ENCODE results near the gene C17orf58. TPM values are rescaled to one million over a fixed set of nuclear protein-coding genes. Genes with fewer than 3 reads are reported as not detected.
A peak's percentile ranks its signal among the peaks of the same experiment; 100 is the strongest.

Gene C17orf58
- total and polyA plus RNA-seq, 2 donors: 2.2 to 15.7 TPM

DNA sequence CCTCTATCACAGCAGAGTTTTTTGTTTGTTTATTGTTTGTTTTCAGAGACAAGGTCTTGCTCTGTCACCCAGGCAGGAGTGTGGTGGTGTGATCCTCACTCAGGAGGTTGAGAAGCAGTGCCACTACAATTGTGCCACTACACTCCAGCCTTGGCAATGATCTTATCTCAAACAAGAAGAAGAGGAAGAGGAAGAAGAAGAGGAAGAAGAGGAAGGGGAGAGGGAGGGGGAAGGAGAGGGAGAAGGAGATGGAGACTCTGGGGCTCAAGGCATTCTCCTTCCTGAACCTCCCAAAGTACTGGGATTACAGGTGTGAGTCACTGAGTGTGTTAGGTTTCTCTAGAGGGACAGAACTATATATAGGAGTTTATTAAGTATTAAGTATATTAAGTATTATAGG is 17.1 kb upstream of the C17orf58 start:
- DNase-seq (ENCODE audit: low read depth in 6 of 9, low spot score in 9 of 9): no peak
- Histone ChIP-seq H3K4me3 (ENCODE audit: low read length in 2 of 2) (no peak overlapping the region), H3K4me1 (ENCODE audit: control insufficient read depth in 2 of 2, insufficient read depth in 2 of 2, low read length in 2 of 2) (peaks cover 0 to 3% of the 10 kb centered on the region in 2 donors), H3K36me3 (ENCODE audit: control insufficient read depth in 2 of 2, insufficient read depth in 2 of 2, low read length in 1 of 2) (no peaks in the 10 kb centered on the region), H3K9me3 (ENCODE audit: control insufficient read depth in 2 of 2, insufficient read depth in 1 of 2, low read length in 1 of 2) (peaks cover 0 to 2% of the 10 kb centered on the region in 2 donors), H3K27me3 (ENCODE audit: control insufficient read depth in 2 of 2, insufficient read depth in 1 of 2, low read length in 1 of 2) (no peaks in the 10 kb centered on the region), H3K27ac (ENCODE audit: low read depth in 1 of 2, low read length in 1 of 2) (no peak overlapping the region)

DNA sequence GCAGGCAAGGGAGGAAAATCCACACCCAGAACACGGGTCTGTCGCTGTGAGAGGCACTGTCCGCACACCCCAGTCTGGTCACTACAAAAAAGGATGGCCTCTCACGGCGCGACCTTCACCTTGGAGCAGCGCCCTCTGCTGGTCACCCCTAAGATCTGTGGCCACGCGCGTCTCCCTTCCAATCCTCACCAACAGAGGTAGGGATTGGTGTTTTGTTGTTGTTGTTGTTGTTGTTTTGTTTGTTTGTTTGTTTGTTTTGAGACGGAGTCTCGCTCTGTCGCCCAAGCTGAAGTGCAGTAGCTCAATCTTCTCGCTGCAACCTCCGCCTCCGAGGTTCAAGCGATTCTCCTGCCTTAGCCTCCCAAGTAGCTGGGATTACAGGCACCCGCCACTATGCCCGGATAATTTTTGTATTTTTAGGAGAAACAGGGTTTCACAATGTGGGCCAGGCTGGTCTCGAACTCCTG is 15.0 kb upstream of the C17orf58 start:
- Histone ChIP-seq H3K4me1 (ENCODE audit: control insufficient read depth in 2 of 2, insufficient read depth in 2 of 2, low read length in 2 of 2) (peaks cover 0 to 3% of the 10 kb centered on the region in 2 donors), H3K36me3 (ENCODE audit: control insufficient read depth in 2 of 2, insufficient read depth in 2 of 2, low read length in 1 of 2) (no peaks in the 10 kb centered on the region), H3K27ac (ENCODE audit: low read depth in 1 of 2, low read length in 1 of 2) (no peak overlapping the region), H3K4me3 (ENCODE audit: low read length in 2 of 2) (no peak overlapping the region), H3K9me3 (ENCODE audit: control insufficient read depth in 2 of 2, insufficient read depth in 1 of 2, low read length in 1 of 2) (peaks cover 0 to 2% of the 10 kb centered on the region in 2 donors), H3K27me3 (ENCODE audit: control insufficient read depth in 2 of 2, insufficient read depth in 1 of 2, low read length in 1 of 2) (no peaks in the 10 kb centered on the region)
- peak in 2 of 9 donors; percentile 38 to 41 for DNase-seq (ENCODE audit: low read depth in 6 of 9, low spot score in 9 of 9)
- WGBS: 44% methylated on average over 20 of the region's 20 CpGs

DNA sequence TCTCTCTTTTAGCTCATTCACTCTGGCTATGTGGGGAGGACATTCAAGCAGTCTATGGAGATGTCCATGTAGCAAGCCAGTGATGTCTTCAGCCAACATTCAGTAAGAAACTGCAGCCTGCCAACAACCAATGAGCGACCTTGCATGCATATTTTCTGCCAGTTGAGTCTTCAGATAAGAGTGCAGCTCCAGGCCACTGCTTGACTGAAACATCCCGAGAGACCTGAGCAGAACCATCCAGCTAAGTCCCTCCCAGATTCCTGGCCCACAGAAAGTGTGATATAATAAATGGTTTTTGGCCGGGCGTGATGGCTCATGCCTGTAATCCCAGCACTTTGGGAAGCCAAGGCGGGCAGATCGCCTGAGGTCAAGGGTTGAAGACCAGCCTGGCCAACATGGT is 10.5 kb upstream of the C17orf58 start:
- no peak overlapping the region for H3K4me3 ChIP-seq (ENCODE audit: low read length in 2 of 2)
- WGBS: 93% methylated on average over 6 of the region's 6 CpGs
- H3K9me3 ChIP-seq (ENCODE audit: control insufficient read depth in 2 of 2, insufficient read depth in 1 of 2, low read length in 1 of 2): peaks cover 0 to 2% of the 10 kb centered on the region in 2 donors
- H3K27ac ChIP-seq (ENCODE audit: low read depth in 1 of 2, low read length in 1 of 2): no peak overlapping the region
- H3K27me3 ChIP-seq (ENCODE audit: control insufficient read depth in 2 of 2, insufficient read depth in 1 of 2, low read length in 1 of 2): no peaks in the 10 kb centered on the region
- no peaks in the 10 kb centered on the region for H3K36me3 ChIP-seq (ENCODE audit: control insufficient read depth in 2 of 2, insufficient read depth in 2 of 2, low read length in 1 of 2)
- H3K4me1 ChIP-seq (ENCODE audit: control insufficient read depth in 2 of 2, insufficient read depth in 2 of 2, low read length in 2 of 2): peaks cover 0 to 3% of the 10 kb centered on the region in 2 donors
- DNase-seq (ENCODE audit: low read depth in 6 of 9, low spot score in 9 of 9): no peak

DNA sequence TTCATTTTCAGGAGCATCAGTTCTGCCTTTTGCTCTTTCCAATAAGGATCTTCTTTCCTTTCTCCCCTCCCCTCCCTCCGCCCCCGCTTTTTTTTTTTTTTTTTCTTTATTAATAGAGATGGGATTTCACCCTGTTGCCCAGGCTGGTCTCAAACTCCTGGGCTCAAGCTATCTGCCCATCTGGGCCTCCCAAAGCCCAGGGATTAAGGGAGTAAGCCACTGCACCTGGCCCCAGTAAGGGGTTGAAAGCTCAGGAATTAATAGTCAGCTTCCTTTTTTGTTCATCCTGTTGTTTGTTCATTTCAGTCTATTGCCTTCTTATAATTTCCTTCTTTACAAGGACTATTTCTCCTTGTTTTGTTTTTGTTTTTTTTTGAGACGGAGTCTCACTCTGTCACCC is 7.9 kb upstream of the C17orf58 start:
- 91% methylated on average over 3 of the region's 3 CpGs for WGBS
- no peak overlapping the region for H3K4me3 ChIP-seq (ENCODE audit: low read length in 2 of 2)
- H3K36me3 ChIP-seq (ENCODE audit: control insufficient read depth in 2 of 2, insufficient read depth in 2 of 2, low read length in 1 of 2): no peaks in the 10 kb centered on the region
- DNase-seq (ENCODE audit: low read depth in 6 of 9, low spot score in 9 of 9): no peak
- H3K27ac ChIP-seq (ENCODE audit: low read depth in 1 of 2, low read length in 1 of 2): no peak overlapping the region
- H3K4me1 ChIP-seq (ENCODE audit: control insufficient read depth in 2 of 2, insufficient read depth in 2 of 2, low read length in 2 of 2): no peaks in the 10 kb centered on the region
- peaks cover 0 to 3% of the 10 kb centered on the region in 2 donors for H3K27me3 ChIP-seq (ENCODE audit: control insufficient read depth in 2 of 2, insufficient read depth in 1 of 2, low read length in 1 of 2)
- H3K9me3 ChIP-seq (ENCODE audit: control insufficient read depth in 2 of 2, insufficient read depth in 1 of 2, low read length in 1 of 2): no peaks in the 10 kb centered on the region

DNA sequence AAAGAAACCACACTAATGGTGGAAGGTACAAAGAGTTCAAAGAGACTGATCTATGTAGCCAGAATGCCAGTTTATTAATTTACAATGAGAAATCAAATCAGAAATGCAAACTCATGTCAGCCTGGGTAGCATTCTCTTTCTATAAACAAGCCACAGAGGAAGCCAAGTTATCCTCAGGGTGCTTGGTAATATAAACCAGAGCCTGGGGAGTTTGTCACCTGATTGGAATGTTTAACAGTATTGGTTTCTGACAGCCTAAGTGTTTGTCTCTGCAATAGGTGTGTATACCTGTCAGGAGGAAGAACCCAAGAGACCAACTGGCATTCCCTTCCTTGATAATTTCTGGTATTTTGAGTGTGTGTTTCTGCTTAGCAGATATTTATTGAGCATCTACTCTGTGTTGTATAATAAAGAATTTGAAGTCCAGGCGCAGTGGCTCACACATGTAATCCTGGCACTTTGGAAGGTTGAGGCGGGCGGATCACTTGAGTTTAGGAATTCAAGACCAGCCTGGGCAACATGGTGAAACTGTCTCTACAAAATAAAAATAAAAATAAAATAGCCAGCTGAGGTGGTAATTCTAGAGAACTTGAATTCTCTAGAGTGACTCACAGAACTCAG is 3.1 kb upstream of the C17orf58 start:
- H3K27ac ChIP-seq (ENCODE audit: low read depth in 1 of 2, low read length in 1 of 2): no peak overlapping the region
- WGBS: over 99% methylated on average over 3 of the region's 3 CpGs
- H3K4me1 ChIP-seq (ENCODE audit: control insufficient read depth in 2 of 2, insufficient read depth in 2 of 2, low read length in 2 of 2): peaks cover 7 to 15% of the 10 kb centered on the region in 2 donors
- no peak overlapping the region for H3K4me3 ChIP-seq (ENCODE audit: low read length in 2 of 2)
- no peaks in the 10 kb centered on the region for H3K9me3 ChIP-seq (ENCODE audit: control insufficient read depth in 2 of 2, insufficient read depth in 1 of 2, low read length in 1 of 2)
- DNase-seq (ENCODE audit: low read depth in 6 of 9, low spot score in 9 of 9): no peak
- H3K36me3 ChIP-seq (ENCODE audit: control insufficient read depth in 2 of 2, insufficient read depth in 2 of 2, low read length in 1 of 2): no peaks in the 10 kb centered on the region
- H3K27me3 ChIP-seq (ENCODE audit: control insufficient read depth in 2 of 2, insufficient read depth in 1 of 2, low read length in 1 of 2): peaks cover 27 to 44% of the 10 kb centered on the region in 2 donors

DNA sequence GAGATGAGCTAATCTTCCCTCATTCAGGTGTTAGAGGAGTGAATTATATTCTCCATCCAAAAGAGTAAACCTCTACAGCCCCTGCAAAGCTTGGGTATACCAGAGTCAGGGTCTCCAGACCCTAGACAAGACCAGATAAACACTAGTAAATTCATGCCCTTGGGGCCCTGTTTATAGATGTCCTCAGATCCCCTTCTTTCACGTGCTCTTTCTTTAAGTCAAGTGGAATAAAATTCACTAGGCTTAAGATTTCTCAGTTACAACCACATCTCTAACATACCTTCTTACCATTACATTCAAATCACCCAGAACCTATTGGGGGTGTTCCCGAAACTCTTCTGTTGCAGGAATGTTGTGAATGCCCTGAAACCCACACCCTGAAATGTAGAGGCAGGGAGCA is 2.2 kb upstream of the C17orf58 start:
- no peak overlapping the region for H3K27ac ChIP-seq (ENCODE audit: low read depth in 1 of 2, low read length in 1 of 2)
- no peak overlapping the region for H3K4me3 ChIP-seq (ENCODE audit: low read length in 2 of 2)
- peaks cover 36 to 52% of the 10 kb centered on the region in 2 donors for H3K27me3 ChIP-seq (ENCODE audit: control insufficient read depth in 2 of 2, insufficient read depth in 1 of 2, low read length in 1 of 2)
- 90% methylated on average over 2 of the region's 2 CpGs for WGBS
- peaks cover 7 to 20% of the 10 kb centered on the region in 2 donors for H3K4me1 ChIP-seq (ENCODE audit: control insufficient read depth in 2 of 2, insufficient read depth in 2 of 2, low read length in 2 of 2)
- DNase-seq (ENCODE audit: low read depth in 6 of 9, low spot score in 9 of 9): no peak
- no peaks in the 10 kb centered on the region for H3K9me3 ChIP-seq (ENCODE audit: control insufficient read depth in 2 of 2, insufficient read depth in 1 of 2, low read length in 1 of 2)
- H3K36me3 ChIP-seq (ENCODE audit: control insufficient read depth in 2 of 2, insufficient read depth in 2 of 2, low read length in 1 of 2): no peaks in the 10 kb centered on the region

DNA sequence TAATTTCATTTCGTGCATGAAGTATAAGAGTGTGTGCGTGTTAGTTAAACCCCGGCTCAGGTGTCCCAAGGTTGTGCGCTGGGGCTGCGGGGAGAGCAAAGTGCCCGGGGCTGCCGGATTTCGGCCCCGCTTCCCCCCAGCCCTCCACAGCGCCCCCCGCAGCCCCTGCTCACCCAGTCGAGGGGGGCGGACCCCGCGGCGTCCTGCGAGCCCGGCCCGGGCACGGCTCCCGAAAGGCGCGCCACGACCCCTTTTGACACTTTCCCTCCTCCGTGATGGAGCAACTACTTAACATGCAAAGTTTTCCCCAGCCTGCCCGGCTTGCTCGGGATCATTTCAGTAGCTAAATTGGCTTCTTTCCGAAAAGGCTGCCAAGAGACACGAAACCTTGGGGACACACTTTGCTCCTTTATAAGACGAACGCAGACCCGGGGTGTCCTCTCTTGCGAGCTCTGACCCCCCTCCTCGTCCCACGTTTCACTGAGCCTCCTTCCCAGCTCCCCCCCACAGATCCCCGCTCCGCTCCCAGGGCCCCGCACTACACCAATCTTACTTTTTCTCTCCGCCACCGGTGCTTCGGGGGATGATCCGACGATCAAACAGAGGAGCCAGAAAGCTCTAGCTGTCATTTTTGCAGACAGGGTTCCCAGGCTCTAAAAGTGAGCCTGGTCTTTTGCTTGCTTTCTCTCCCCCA is 552 bp downstream of the C17orf58 start:
- Histone ChIP-seq H3K27ac (ENCODE audit: low read depth in 1 of 2, low read length in 1 of 2) (no peak overlapping the region), H3K4me1 (ENCODE audit: control insufficient read depth in 2 of 2, insufficient read depth in 2 of 2, low read length in 2 of 2) (peaks cover 7 to 25% of the 10 kb centered on the region in 2 donors), H3K27me3 (ENCODE audit: control insufficient read depth in 2 of 2, insufficient read depth in 1 of 2, low read length in 1 of 2) (peaks cover 49 to 70% of the 10 kb centered on the region in 2 donors), H3K9me3 (ENCODE audit: control insufficient read depth in 2 of 2, insufficient read depth in 1 of 2, low read length in 1 of 2) (no peaks in the 10 kb centered on the region), H3K36me3 (ENCODE audit: control insufficient read depth in 2 of 2, insufficient read depth in 2 of 2, low read length in 1 of 2) (no peaks in the 10 kb centered on the region), H3K4me3 (ENCODE audit: low read length in 2 of 2) (peak overlapping the region; percentile 33 to 44)
- WGBS: 1% methylated on average over 43 of the region's 43 CpGs
- DNase-seq (ENCODE audit: low read depth in 6 of 9, low spot score in 9 of 9): peak in 1 of 9 donors; percentile 31

DNA sequence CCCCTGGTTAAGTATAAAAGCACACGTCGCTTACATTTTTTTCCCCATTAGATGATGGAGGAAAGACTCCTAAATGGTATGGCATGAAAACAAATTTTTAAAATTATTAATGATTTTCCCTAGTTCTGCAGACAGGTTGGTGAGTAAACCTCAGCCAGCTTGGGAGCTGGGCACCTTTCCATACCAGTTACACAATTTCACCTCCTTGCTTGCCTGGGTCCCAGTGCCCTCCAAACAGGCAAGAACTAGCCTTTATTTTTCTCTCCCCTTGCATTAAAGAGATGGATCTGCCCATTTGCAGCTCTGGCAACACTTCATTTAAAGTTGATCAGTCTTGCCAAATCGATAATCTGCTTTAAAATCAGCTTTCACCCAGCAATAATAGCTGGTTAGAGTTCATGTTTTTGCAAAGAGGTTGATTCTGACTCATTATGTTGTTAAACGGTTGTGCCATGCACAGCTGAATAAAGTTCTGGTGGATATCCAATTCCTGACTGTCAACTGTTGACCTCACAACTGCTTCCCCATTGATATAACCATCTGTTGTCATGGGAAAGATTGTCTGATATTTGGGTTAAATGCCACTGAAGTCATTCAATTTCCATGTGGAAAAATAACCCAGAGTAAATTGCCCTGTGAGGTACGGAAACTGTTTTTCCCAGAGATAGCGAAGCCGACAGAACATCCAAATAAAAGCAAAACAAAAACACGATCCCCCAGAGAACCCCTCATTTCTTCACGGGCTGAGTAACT is 1.3 kb downstream of the C17orf58 start:
- Histone ChIP-seq H3K27me3 (ENCODE audit: control insufficient read depth in 2 of 2, insufficient read depth in 1 of 2, low read length in 1 of 2) (peaks cover 49 to 70% of the 10 kb centered on the region in 2 donors), H3K27ac (ENCODE audit: low read depth in 1 of 2, low read length in 1 of 2) (no peak overlapping the region), H3K4me1 (ENCODE audit: control insufficient read depth in 2 of 2, insufficient read depth in 2 of 2, low read length in 2 of 2) (peaks cover 7 to 25% of the 10 kb centered on the region in 2 donors), H3K9me3 (ENCODE audit: control insufficient read depth in 2 of 2, insufficient read depth in 1 of 2, low read length in 1 of 2) (no peaks in the 10 kb centered on the region), H3K36me3 (ENCODE audit: control insufficient read depth in 2 of 2, insufficient read depth in 2 of 2, low read length in 1 of 2) (no peaks in the 10 kb centered on the region), H3K4me3 (ENCODE audit: low read length in 2 of 2) (peak overlapping the region; percentile 17 to 44)
- WGBS: 35% methylated on average over 9 of the region's 9 CpGs
- peak in 1 of 9 donors; percentile 29 for DNase-seq (ENCODE audit: low read depth in 6 of 9, low spot score in 9 of 9)

DNA sequence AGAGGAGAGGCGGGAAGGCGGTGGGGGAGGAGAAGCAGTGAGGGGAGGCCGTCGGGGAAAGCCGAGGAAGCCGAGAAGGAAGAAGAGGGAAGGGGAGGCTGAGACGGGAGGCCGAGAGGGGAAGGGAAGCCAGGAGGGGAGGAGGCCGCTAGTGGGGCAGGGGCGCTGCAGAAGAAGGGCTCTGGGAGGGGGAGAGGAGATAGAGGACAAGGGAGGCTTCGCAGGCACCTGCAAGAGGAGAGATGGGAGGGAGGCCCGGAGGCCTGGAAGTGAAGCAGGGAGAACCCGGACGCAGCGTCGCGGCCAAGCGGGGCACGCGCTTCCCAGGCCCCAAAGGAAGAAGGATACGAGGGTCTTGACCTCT is 2.3 kb downstream of the C17orf58 start:
- WGBS: 9% methylated on average over 21 of the region's 21 CpGs
- H3K27me3 ChIP-seq (ENCODE audit: control insufficient read depth in 2 of 2, insufficient read depth in 1 of 2, low read length in 1 of 2): peaks cover 46 to 70% of the 10 kb centered on the region in 2 donors
- H3K4me3 ChIP-seq (ENCODE audit: low read length in 2 of 2): peak overlapping the region; percentile 49 to 60
- peak overlapping the region; percentile 64 to 86 for H3K27ac ChIP-seq (ENCODE audit: low read depth in 1 of 2, low read length in 1 of 2)
- peak in 1 of 9 donors; percentile 31 for DNase-seq (ENCODE audit: low read depth in 6 of 9, low spot score in 9 of 9)
- H3K9me3 ChIP-seq (ENCODE audit: control insufficient read depth in 2 of 2, insufficient read depth in 1 of 2, low read length in 1 of 2): no peaks in the 10 kb centered on the region
- H3K36me3 ChIP-seq (ENCODE audit: control insufficient read depth in 2 of 2, insufficient read depth in 2 of 2, low read length in 1 of 2): no peaks in the 10 kb centered on the region
- H3K4me1 ChIP-seq (ENCODE audit: control insufficient read depth in 2 of 2, insufficient read depth in 2 of 2, low read length in 2 of 2): peaks cover 7 to 25% of the 10 kb centered on the region in 2 donors

All from thymus (tissue), 11 donors.